Measurements from ENCODE around the gene PSMF1.

GRCh38 chr20:1123666-1124065, 5.3 kb downstream of the PSMF1 start:
- TF ChIP-seq CTCF (IDR thresholded peaks at IDR 0.05), result no peak
- no peak for TF ChIP-seq POLR2A (IDR thresholded peaks at IDR 0.05)

All from ovary (tissue), 3 donors.